Neural progenitor cell (in vitro differentiated cells): ENCODE results near the gene SLFN13. TPM values are rescaled to one million over a fixed set of nuclear protein-coding genes. Genes with fewer than 3 reads are reported as not detected.
"Not testable (repeated sequence)": the region's sequence is repeated elsewhere in the genome, so short reads cannot be mapped to it uniquely, and the experiment has no call there.

ENCODE experiments used
- DNase-seq: peaks from one replicate; pipeline ENCODE4 v3.0.0-alpha.2; 2016; ENCODE audit warnings: low spot score
- H2AFZ ChIP-seq: fragments of 200-600 bp; sonication (generic); replicated peaks from 2 replicates; pipeline ENCODE4 v1.6.1; 2016; ENCODE audit warnings: antibody characterized with exemption
- H3F3A ChIP-seq: fragments of 200-600 bp; sonication (generic); 2 replicates; pipeline ENCODE4 v1.6.1; 2016; ENCODE audit warnings: antibody characterized with exemption, low read depth
- H3K27ac ChIP-seq: fragments of 200-600 bp; sonication (generic); 2 replicates; pipeline ENCODE4 v1.5.1; 2016; ENCODE audit warnings: mild to moderate bottlenecking
- H3K27me3 ChIP-seq: fragments of 200-600 bp; sonication (generic); 2 replicates; pipeline ENCODE4 v1.6.1; 2016; ENCODE audit warnings: mild to moderate bottlenecking, moderate library complexity
- H3K36me3 ChIP-seq: fragments of 200-600 bp; sonication (generic); 2 replicates; pipeline ENCODE4 v1.5.1; 2016
- H3K4me1 ChIP-seq: fragments of 200-600 bp; sonication (generic); 2 replicates; pipeline ENCODE4 v1.6.1; 2016; ENCODE audit warnings: mixed run types
- H3K4me2 ChIP-seq: fragments of 200-600 bp; sonication (generic); 2 replicates; pipeline ENCODE4 v1.6.1; 2016
- H3K4me3 ChIP-seq: fragments of 200-600 bp; sonication (generic); 2 replicates; pipeline ENCODE4 v1.5.1; 2016
- H3K79me2 ChIP-seq: fragments of 200-600 bp; sonication (generic); 2 replicates; pipeline ENCODE4 v1.6.1; 2016; ENCODE audit warnings: low read depth
- H3K9ac ChIP-seq: fragments of 200-600 bp; sonication (generic); 2 replicates; pipeline ENCODE4 v1.6.1; 2016
- H3K9me3 ChIP-seq: fragments of 200-600 bp; sonication (generic); 2 replicates; pipeline ENCODE4 v1.5.1; 2016; ENCODE audit warnings: low read depth
- H4K20me1 ChIP-seq: fragments of 200-600 bp; sonication (generic); 2 replicates; pipeline ENCODE4 v1.6.1; 2016; ENCODE audit warnings: low read depth
- H3K27ac Mint-ChIP-seq: 3 replicates; pipeline ENCODE4 v1.8.0; 2021; ENCODE audit warnings: mixed read lengths
- H3K27me3 Mint-ChIP-seq: 2 replicates; pipeline ENCODE4 v1.8.0; 2022; ENCODE audit warnings: low read depth, mild to moderate bottlenecking, inconsistent platforms, moderate library complexity, mixed read lengths; ENCODE audit not compliant: insufficient read depth
- H3K36me3 Mint-ChIP-seq: 3 replicates; pipeline ENCODE4 v1.8.0; 2021; ENCODE audit warnings: mixed read lengths
- H3K4me1 Mint-ChIP-seq: 3 replicates; pipeline ENCODE4 v1.8.0; 2021; ENCODE audit warnings: mixed read lengths
- H3K4me3 Mint-ChIP-seq: 3 replicates; pipeline ENCODE4 v1.8.0; 2021; ENCODE audit warnings: mild to moderate bottlenecking, moderate library complexity, mixed read lengths
- H3K9me3 Mint-ChIP-seq: 3 replicates; pipeline ENCODE4 v1.8.0; 2020; ENCODE audit warnings: mixed read lengths
- EZH2 ChIP-seq: fragments of 200-600 bp; sonication (generic); IDR thresholded peaks from 2 replicates; pipeline ENCODE4 v1.6.1; 2017; ENCODE audit warnings: antibody characterized with exemption, mild to moderate bottlenecking, moderate library complexity
- EZH2phosphoT487 ChIP-seq: fragments of 200-600 bp; sonication (generic); IDR thresholded peaks from 2 replicates; pipeline ENCODE4 v1.6.1; 2017; ENCODE audit warnings: antibody characterized with exemption
- total RNA-seq: library from RNA; depleted of rRNA; stranded (reverse); fragments of >200 nt; gene quantifications from 2 replicates; pipeline ENCODE4 v1.2.3, GENCODE V29; 2015; ENCODE audit warnings: low replicate concordance
- TF ChIP-seq, protein P1 (sequence below): fragments of 200-600 bp; sonication (generic); IDR thresholded peaks from 2 replicates; pipeline ENCODE4 v1.5.1; 2017; ENCODE audit warnings: antibody characterized with exemption, mild to moderate bottlenecking

Gene SLFN13
- total RNA-seq, 1 donor from 2014 or later = 0.88 TPM

DNA sequence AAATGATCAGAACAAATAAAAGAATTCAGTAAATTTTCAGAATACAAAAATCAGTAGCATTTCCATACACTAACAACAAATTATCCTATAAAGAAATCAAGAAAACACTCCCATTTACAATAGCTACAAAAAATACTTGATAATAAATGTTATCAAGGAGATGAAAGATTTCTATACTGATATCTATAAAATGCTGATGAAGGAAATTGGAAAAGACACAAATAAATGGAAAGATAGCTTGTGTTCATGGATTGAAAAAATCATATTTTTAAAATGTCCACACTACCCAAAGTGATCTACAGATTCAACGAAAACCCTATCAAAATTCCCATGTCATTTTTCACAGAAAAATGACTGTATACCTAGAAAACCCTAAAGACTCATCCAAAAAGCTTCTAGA is 34.3 kb downstream of the SLFN13 start:
- H3K27me3 ChIP-seq = no peaks in the 10 kb centered on the region
- H3F3A ChIP-seq = no peaks in the 10 kb centered on the region
- no peak overlapping the region for H2AFZ ChIP-seq
- H3K9me3 ChIP-seq = no peaks in the 10 kb centered on the region
- DNase-seq = no peak
- H3K27ac ChIP-seq = no peak overlapping the region
- H4K20me1 ChIP-seq = no peaks in the 10 kb centered on the region
- H3K4me1 Mint-ChIP-seq = no peaks in the 10 kb centered on the region
- H3K27ac Mint-ChIP-seq = no peak overlapping the region
- no peak overlapping the region for H3K4me3 Mint-ChIP-seq
- no peaks in the 10 kb centered on the region for H3K27me3 Mint-ChIP-seq
- TF ChIP-seq EZH2 (no peak), EZH2phosphoT487 (no peak)
- TF ChIP-seq, protein P1, sequence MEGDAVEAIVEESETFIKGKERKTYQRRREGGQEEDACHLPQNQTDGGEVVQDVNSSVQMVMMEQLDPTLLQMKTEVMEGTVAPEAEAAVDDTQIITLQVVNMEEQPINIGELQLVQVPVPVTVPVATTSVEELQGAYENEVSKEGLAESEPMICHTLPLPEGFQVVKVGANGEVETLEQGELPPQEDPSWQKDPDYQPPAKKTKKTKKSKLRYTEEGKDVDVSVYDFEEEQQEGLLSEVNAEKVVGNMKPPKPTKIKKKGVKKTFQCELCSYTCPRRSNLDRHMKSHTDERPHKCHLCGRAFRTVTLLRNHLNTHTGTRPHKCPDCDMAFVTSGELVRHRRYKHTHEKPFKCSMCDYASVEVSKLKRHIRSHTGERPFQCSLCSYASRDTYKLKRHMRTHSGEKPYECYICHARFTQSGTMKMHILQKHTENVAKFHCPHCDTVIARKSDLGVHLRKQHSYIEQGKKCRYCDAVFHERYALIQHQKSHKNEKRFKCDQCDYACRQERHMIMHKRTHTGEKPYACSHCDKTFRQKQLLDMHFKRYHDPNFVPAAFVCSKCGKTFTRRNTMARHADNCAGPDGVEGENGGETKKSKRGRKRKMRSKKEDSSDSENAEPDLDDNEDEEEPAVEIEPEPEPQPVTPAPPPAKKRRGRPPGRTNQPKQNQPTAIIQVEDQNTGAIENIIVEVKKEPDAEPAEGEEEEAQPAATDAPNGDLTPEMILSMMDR = no peak
- peaks cover 4% of the 10 kb centered on the region for H3K36me3 Mint-ChIP-seq
- H3K79me2 ChIP-seq = no peaks in the 10 kb centered on the region
- no peak overlapping the region for H3K9ac ChIP-seq
- H3K4me2 ChIP-seq = no peak overlapping the region
- no peaks in the 10 kb centered on the region for H3K4me1 ChIP-seq
- H3K36me3 ChIP-seq = no peaks in the 10 kb centered on the region
- peaks cover 16% of the 10 kb centered on the region for H3K9me3 Mint-ChIP-seq
- H3K4me3 ChIP-seq = no peak overlapping the region

DNA sequence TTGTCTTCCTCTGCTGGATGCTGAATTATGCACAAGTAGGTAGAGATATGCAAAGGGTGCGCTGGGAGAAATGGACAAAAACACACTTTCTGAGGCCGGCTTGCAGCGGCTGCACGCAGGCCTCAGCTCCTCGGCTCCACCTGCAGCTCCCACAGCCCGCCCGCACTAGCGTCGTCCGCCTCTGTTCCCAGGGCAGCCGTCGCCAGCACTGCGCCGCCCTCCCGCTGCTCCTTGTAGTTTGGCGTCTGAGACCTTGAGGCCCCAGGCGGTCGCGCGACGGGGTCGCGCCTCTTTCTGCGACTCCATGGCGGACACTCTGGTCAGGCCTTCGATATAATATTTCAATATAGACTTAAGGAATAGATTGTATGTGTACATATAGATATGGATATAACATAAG is 41.0 kb downstream of the SLFN13 start:
- Histone ChIP-seq H3F3A (no peaks in the 10 kb centered on the region), H3K4me1 (no peaks in the 10 kb centered on the region), H3K9ac (no peak overlapping the region), H3K4me2 (no peak overlapping the region), H3K9me3 (no peaks in the 10 kb centered on the region), H3K36me3 (no peaks in the 10 kb centered on the region), H3K4me3 (no peak overlapping the region), H3K27me3 (no peaks in the 10 kb centered on the region), H4K20me1 (no peaks in the 10 kb centered on the region), H2AFZ (no peak overlapping the region), H3K79me2 (no peaks in the 10 kb centered on the region), H3K27ac (no peak overlapping the region)
- Mint-ChIP-seq H3K4me1 (no peaks in the 10 kb centered on the region), H3K27me3 (no peaks in the 10 kb centered on the region), H3K9me3 (peaks cover 2% of the 10 kb centered on the region), H3K27ac (no peak overlapping the region), H3K36me3 (no peaks in the 10 kb centered on the region), H3K4me3 (no peak overlapping the region)
- no peak for DNase-seq
- TF ChIP-seq, protein P1 = no peak
- TF ChIP-seq EZH2phosphoT487 (no peak), EZH2 (no peak)

DNA sequence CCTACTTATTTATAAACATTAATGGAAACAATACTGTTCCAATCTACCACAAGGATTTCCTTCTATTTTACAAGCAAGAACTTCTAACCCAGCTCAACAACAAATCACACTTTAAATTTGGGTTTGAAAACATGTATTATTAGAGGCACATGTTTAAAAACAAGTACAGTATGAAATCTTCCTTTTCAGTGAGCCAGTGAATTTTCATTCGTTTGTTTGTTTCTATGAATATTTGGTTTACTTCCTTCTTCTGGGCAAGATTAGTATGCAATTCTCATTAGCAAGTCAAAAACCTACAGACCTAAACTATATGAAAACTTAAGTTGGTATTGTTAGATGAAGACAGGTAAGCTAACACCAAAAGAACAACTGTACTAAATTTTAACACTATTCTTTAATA is 42.0 kb downstream of the SLFN13 start:
- Mint-ChIP-seq H3K4me1 (no peaks in the 10 kb centered on the region), H3K4me3 (no peak overlapping the region), H3K36me3 (no peaks in the 10 kb centered on the region), H3K9me3 (peaks cover 2% of the 10 kb centered on the region), H3K27me3 (no peaks in the 10 kb centered on the region), H3K27ac (no peak overlapping the region)
- no peak overlapping the region for H3K4me2 ChIP-seq
- H3K36me3 ChIP-seq = no peaks in the 10 kb centered on the region
- no peak overlapping the region for H3K27ac ChIP-seq
- H3K4me1 ChIP-seq = no peaks in the 10 kb centered on the region
- no peaks in the 10 kb centered on the region for H4K20me1 ChIP-seq
- no peaks in the 10 kb centered on the region for H3K9me3 ChIP-seq
- H3K79me2 ChIP-seq = no peaks in the 10 kb centered on the region
- no peak overlapping the region for H3K9ac ChIP-seq
- H3K4me3 ChIP-seq = no peak overlapping the region
- no peak for DNase-seq
- H2AFZ ChIP-seq = no peak overlapping the region
- TF ChIP-seq, protein P1 = no peak
- no peak for TF ChIP-seq EZH2
- TF ChIP-seq EZH2phosphoT487 = no peak
- no peaks in the 10 kb centered on the region for H3K27me3 ChIP-seq
- H3F3A ChIP-seq = no peaks in the 10 kb centered on the region

DNA sequence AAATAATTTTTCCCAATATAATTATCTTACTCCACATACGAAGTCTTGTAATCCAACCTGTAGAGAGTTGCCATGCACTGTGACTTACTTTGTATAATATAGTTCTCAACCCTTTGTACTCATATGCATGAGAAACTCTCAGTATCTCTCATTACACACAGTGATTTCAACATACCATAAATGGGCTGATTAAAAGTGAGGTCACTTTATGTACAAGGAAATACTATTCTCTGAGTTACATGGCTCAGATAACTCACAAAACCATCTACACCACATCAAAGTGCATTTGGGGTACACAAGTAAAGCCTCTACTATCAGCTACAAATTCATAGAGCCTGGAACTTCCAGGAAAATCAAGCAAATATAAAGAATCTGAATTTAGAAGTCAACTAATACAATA is 44.2 kb downstream of the SLFN13 start:
- no peaks in the 10 kb centered on the region for H3K27me3 ChIP-seq
- H3K27ac Mint-ChIP-seq = no peak overlapping the region
- no peaks in the 10 kb centered on the region for H3K4me1 ChIP-seq
- H3K9me3 Mint-ChIP-seq = peaks cover 2% of the 10 kb centered on the region
- no peaks in the 10 kb centered on the region for H3K4me1 Mint-ChIP-seq
- no peak overlapping the region for H3K4me3 ChIP-seq
- no peaks in the 10 kb centered on the region for H3K9me3 ChIP-seq
- no peaks in the 10 kb centered on the region for H3K27me3 Mint-ChIP-seq
- H3K4me3 Mint-ChIP-seq = no peak overlapping the region
- TF ChIP-seq, protein P1 = no peak
- no peak for TF ChIP-seq EZH2phosphoT487
- TF ChIP-seq EZH2 = no peak
- no peak overlapping the region for H3K27ac ChIP-seq
- H3F3A ChIP-seq = no peaks in the 10 kb centered on the region
- no peaks in the 10 kb centered on the region for H3K36me3 ChIP-seq
- H2AFZ ChIP-seq = no peak overlapping the region
- no peak for DNase-seq
- H3K9ac ChIP-seq = no peak overlapping the region
- no peaks in the 10 kb centered on the region for H3K79me2 ChIP-seq
- H3K36me3 Mint-ChIP-seq = no peaks in the 10 kb centered on the region
- no peak overlapping the region for H3K4me2 ChIP-seq
- H4K20me1 ChIP-seq = no peaks in the 10 kb centered on the region

DNA sequence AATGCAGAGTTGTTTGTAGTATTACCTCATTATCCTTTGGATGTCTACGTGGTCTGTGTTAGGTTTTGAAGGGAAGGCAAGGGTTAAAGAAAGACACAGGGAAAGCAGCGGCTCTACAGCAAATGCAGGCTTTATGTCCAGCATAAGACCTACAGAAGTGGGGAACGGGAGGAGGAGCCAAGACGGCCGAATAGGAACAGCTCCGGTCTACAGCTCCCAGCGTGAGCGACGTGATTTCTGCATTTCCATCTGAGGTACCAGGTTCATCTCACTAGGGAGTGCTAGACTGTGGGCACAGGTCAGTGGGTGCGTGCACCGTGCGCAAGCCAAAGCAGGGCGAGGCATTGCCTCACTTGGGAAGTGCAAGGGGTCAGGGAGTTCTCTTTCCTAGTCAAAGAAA is 54.8 kb downstream of the SLFN13 start:
- H3F3A ChIP-seq, H3K36me3 Mint-ChIP-seq, H3K36me3 ChIP-seq, H3K4me3 ChIP-seq, H3K4me1 ChIP-seq, H3K27me3 Mint-ChIP-seq, H3K4me2 ChIP-seq, H3K27ac Mint-ChIP-seq, H3K79me2 ChIP-seq, H3K4me1 Mint-ChIP-seq, H2AFZ ChIP-seq, H3K4me3 Mint-ChIP-seq, H4K20me1 ChIP-seq, H3K9me3 ChIP-seq, H3K9ac ChIP-seq, DNase-seq, H3K27me3 ChIP-seq, H3K27ac ChIP-seq: not testable (repeated sequence)
- H3K9me3 Mint-ChIP-seq = peaks cover 14% of the 10 kb centered on the region
